Stimulated activated CD4-positive, alpha-beta T cell treated with anti-CD3 and anti-CD28 coated beads, Interleukin-4, amount 100 ng/mL, for 1 hour (primary cell): Measurements from ENCODE around the gene RASSF7.

Experiments used
- DNase-seq: peaks from one replicate; pipeline ENCODE4 v3.0.0-alpha.2; 2020

RASSF7 gene

GRCh38 chr11:532986-533585 is 27.7 kb upstream of the RASSF7 start:
- no peak for DNase-seq

- DNase-seq, result no peak
These were observed 27.0 kb upstream of the RASSF7 start for GRCh38 chr11:533586-534395.

- no peak for DNase-seq
These were observed 26.2 kb upstream of the RASSF7 start for GRCh38 chr11:534396-535209.

GRCh38 chr11:535210-535518 is 25.6 kb upstream of the RASSF7 start:
- DNase-seq, result no peak

GRCh38 chr11:535519-536454 is 25.0 kb upstream of the RASSF7 start, which contains the start of gene HRAS:
Gene HRAS (minus strand): TSS chr11:535576.
- DNase-seq, result peak; percentile 95

- DNase-seq, result peak; percentile 90
These were observed 23.7 kb upstream of the RASSF7 start, which contains the start of gene LRRC56 for GRCh38 chr11:536841-537621. Gene LRRC56 (plus strand): TSS chr11:537527. CDS start chr11:540685, 3,158 bp downstream.

GRCh38 chr11:537622-538430 is 22.9 kb upstream of the RASSF7 start:
- DNase-seq, result no peak

GRCh38 chr11:538431-539051 is 22.2 kb upstream of the RASSF7 start:
- DNase-seq, result no peak

- no peak for DNase-seq
These were observed 20.7 kb upstream of the RASSF7 start for GRCh38 chr11:539971-540481.

GRCh38 chr11:540583-541432 is 20.0 kb upstream of the RASSF7 start:
- DNase-seq, result no peak

GRCh38 chr11:541433-541885 is 19.3 kb upstream of the RASSF7 start:
- DNase-seq, result no peak

GRCh38 chr11:544817-545166 is 16.0 kb upstream of the RASSF7 start:
- DNase-seq, result no peak

GRCh38 chr11:545171-545570 is 15.6 kb upstream of the RASSF7 start:
- no peak for DNase-seq

GRCh38 chr11:548700-549603 is 11.8 kb upstream of the RASSF7 start:
- no peak for DNase-seq

- no peak for DNase-seq
These were observed 10.6 kb upstream of the RASSF7 start for GRCh38 chr11:550021-550745.

GRCh38 chr11:550746-551085 is 10.1 kb upstream of the RASSF7 start:
- no peak for DNase-seq

GRCh38 chr11:551131-551530 is 9.6 kb upstream of the RASSF7 start:
- no peak for DNase-seq
